Parathyroid adenoma (tissue), 2 donors: ENCODE measurements around the gene BBS9.

Experiments used
- H2AFZ ChIP-seq: fragments of 300-600 bp; sonication (generic); one replicate; pipeline ENCODE4 v1.7.0; 2017; ENCODE audit warnings: antibody characterized with exemption, mild to moderate bottlenecking
- H3K27ac ChIP-seq: fragments of 300-600 bp; sonication (generic); one replicate; pipeline ENCODE4 v1.7.0; 2017
- H3K27me3 ChIP-seq: fragments of 300-600 bp; sonication (generic); one replicate; pipeline ENCODE4 v1.7.0; 2017; ENCODE audit warnings: low read length; ENCODE audit not compliant: control insufficient read depth, insufficient read depth
- H3K36me3 ChIP-seq: fragments of 300-600 bp; sonication (generic); one replicate; pipeline ENCODE4 v1.7.0; 2017; ENCODE audit warnings: low read length; ENCODE audit not compliant: control insufficient read depth, insufficient read depth
- H3K4me1 ChIP-seq: fragments of 300-600 bp; sonication (generic); one replicate; pipeline ENCODE4 v1.7.0; 2017; ENCODE audit warnings: control low read depth
- H3K4me2 ChIP-seq: fragments of 300-600 bp; sonication (generic); one replicate; pipeline ENCODE4 v1.7.0; 2017; ENCODE audit warnings: low read length
- H3K4me3 ChIP-seq: fragments of 300-600 bp; sonication (generic); one replicate; pipeline ENCODE4 v1.7.0; 2017; ENCODE audit warnings: low read depth, low read length
- H3K79me2 ChIP-seq: fragments of 300-600 bp; sonication (generic); one replicate; pipeline ENCODE4 v1.7.0; 2017; ENCODE audit warnings: control low read depth
- H3K9ac ChIP-seq: fragments of 300-600 bp; sonication (generic); one replicate; pipeline ENCODE4 v1.7.0; 2017; ENCODE audit warnings: mild to moderate bottlenecking
- H3K9me3 ChIP-seq: fragments of 300-600 bp; sonication (generic); one replicate; pipeline ENCODE4 v1.7.0; 2017; ENCODE audit warnings: low read length; ENCODE audit not compliant: control insufficient read depth
- TF ChIP-seq, protein P1 (sequence below): fragments of 300-600 bp; sonication (generic); IDR thresholded peaks from one replicate; pipeline ENCODE4 v1.7.0; 2017; ENCODE audit warnings: antibody characterized with exemption, mild to moderate bottlenecking
- donor health status: primary hyperparathyroidism.

BBS9 gene

DNA sequence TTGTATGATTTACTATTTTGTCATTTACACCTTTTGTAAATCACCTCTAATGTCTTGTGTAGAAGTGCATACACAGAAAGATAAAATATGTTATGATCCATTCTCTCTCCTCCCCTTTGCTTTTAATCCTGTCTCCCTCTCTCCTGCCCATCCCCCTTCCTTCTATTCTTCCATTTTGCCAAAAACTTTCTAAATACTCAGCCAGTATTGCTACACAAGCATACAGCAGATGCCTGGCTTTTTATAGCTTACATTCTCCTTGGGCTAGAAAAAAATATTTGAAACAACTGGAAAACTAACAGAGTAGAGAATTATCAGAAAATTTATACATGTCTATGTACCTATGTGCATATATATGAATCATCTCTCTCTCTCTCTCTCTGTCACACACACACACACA, 467.3 kb downstream of the BBS9 start:
- no peaks in the 10 kb centered on the region for H3K9me3 ChIP-seq
- H3K4me3 ChIP-seq: no peak overlapping the region
- TF ChIP-seq, protein P1, sequence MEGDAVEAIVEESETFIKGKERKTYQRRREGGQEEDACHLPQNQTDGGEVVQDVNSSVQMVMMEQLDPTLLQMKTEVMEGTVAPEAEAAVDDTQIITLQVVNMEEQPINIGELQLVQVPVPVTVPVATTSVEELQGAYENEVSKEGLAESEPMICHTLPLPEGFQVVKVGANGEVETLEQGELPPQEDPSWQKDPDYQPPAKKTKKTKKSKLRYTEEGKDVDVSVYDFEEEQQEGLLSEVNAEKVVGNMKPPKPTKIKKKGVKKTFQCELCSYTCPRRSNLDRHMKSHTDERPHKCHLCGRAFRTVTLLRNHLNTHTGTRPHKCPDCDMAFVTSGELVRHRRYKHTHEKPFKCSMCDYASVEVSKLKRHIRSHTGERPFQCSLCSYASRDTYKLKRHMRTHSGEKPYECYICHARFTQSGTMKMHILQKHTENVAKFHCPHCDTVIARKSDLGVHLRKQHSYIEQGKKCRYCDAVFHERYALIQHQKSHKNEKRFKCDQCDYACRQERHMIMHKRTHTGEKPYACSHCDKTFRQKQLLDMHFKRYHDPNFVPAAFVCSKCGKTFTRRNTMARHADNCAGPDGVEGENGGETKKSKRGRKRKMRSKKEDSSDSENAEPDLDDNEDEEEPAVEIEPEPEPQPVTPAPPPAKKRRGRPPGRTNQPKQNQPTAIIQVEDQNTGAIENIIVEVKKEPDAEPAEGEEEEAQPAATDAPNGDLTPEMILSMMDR: no peak

DNA sequence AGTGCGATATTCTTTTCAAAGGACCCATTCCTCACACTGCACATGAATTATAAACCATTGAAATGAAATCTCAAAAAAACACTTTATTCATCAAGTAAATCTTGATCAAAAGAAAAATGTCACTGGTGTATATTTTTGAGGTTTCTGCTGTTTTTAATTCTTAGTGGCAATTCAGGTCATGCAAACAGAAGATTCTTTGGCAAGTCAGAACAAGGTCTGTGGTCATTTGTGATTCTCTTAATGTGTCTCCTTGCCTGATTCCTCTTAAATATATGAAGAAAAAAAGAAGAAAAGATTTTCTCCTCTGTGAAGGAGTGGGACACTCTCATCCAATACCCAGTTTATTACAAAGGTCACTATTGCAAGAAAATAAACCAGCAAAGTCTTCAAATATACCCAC, 467.8 kb downstream of the BBS9 start:
- Histone ChIP-seq H3K9ac (no peak overlapping the region), H3K27me3 (no peaks in the 10 kb centered on the region), H3K27ac (no peak overlapping the region), H3K4me1 (no peaks in the 10 kb centered on the region), H3K9me3 (no peaks in the 10 kb centered on the region), H3K79me2 (no peaks in the 10 kb centered on the region), H3K36me3 (no peaks in the 10 kb centered on the region), H3K4me3 (no peak overlapping the region), H3K4me2 (no peak overlapping the region), H2AFZ (no peak overlapping the region)
- TF ChIP-seq, protein P1: no peak

More for the DNA sequence above, 467.3 kb downstream of the BBS9 start:
- no peak overlapping the region for H3K9ac ChIP-seq
- no peak overlapping the region for H3K27ac ChIP-seq
- H2AFZ ChIP-seq: no peak overlapping the region
- no peak overlapping the region for H3K4me2 ChIP-seq
- no peaks in the 10 kb centered on the region for H3K79me2 ChIP-seq
- H3K36me3 ChIP-seq: no peaks in the 10 kb centered on the region
- no peaks in the 10 kb centered on the region for H3K4me1 ChIP-seq
- H3K27me3 ChIP-seq: no peaks in the 10 kb centered on the region

DNA sequence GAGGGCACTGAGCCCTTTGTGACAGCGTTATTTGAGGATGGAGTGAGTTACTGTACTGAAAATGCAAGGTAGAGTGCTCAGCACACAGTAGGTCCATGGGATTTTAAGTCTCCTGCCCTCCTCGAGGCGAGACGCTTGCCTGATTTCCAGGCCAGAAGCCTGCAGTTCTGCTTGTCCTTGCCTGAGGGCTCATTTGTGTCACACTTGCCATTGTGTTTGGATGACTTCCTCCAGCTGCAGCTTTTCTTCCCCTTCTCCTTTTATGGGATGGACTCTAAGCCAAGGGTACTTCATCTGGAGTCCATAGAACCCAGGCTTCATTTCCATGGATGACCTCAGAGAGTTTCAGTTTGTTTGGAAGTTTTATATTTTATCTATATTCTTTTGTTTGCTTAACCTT, 471.7 kb downstream of the BBS9 start:
- Histone ChIP-seq H3K4me3 (no peak overlapping the region), H3K79me2 (no peaks in the 10 kb centered on the region), H3K36me3 (no peaks in the 10 kb centered on the region), H3K9me3 (no peaks in the 10 kb centered on the region), H3K4me1 (no peaks in the 10 kb centered on the region), H3K4me2 (no peak overlapping the region), H3K27ac (no peak overlapping the region), H3K9ac (no peak overlapping the region), H2AFZ (no peak overlapping the region), H3K27me3 (no peaks in the 10 kb centered on the region)
- TF ChIP-seq, protein P1: no peak

DNA sequence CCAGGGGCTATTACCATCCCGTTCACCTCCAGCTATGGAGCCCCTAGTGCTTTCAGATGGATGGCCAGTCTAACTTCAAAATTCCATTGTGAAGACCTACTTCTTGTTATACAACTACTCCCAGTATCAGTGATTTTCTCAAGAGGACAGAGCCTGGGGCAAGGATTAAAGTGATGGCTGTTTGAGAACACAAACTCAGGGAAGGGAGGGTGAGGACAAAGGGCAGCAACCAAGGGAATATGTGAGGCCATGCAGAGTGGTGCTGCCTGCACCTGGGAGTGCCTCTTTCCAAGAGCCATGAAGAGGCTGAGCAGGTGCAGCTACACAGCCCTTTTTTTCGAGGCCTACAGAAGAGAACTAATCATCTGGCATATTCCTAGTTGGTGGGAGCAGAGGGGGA, 472.5 kb downstream of the BBS9 start:
- no peaks in the 10 kb centered on the region for H3K9me3 ChIP-seq
- H3K4me3 ChIP-seq: no peak overlapping the region
- H3K4me2 ChIP-seq: no peak overlapping the region
- no peak overlapping the region for H3K9ac ChIP-seq
- TF ChIP-seq, protein P1: no peak
- H3K27ac ChIP-seq: no peak overlapping the region
- no peaks in the 10 kb centered on the region for H3K36me3 ChIP-seq
- no peak overlapping the region for H2AFZ ChIP-seq
- no peaks in the 10 kb centered on the region for H3K27me3 ChIP-seq
- no peaks in the 10 kb centered on the region for H3K79me2 ChIP-seq
- no peaks in the 10 kb centered on the region for H3K4me1 ChIP-seq

DNA sequence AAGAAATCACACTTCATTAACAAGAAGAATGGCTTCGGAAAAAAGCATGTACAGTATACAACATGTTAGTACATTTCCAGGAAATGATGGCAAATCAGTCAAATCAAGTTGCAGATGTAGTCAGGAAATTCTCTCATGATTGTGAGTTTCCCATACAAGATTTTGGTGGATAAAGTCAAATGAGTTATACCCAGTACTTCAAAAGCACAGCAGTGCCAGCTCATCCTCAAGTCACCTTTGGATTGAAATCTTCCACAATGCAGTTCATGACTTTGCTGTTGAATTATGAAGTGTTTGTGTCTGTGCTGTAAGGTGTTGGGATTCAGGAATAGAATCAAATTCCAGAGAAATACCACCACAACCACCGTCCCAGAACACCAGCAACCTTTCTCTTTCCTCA, 474.7 kb downstream of the BBS9 start:
- no peak overlapping the region for H3K9ac ChIP-seq
- no peaks in the 10 kb centered on the region for H3K36me3 ChIP-seq
- no peak overlapping the region for H3K4me2 ChIP-seq
- H3K4me1 ChIP-seq: no peaks in the 10 kb centered on the region
- no peak overlapping the region for H2AFZ ChIP-seq
- H3K4me3 ChIP-seq: no peak overlapping the region
- H3K9me3 ChIP-seq: no peaks in the 10 kb centered on the region
- H3K27ac ChIP-seq: no peak overlapping the region
- H3K79me2 ChIP-seq: no peaks in the 10 kb centered on the region
- no peaks in the 10 kb centered on the region for H3K27me3 ChIP-seq
- TF ChIP-seq, protein P1: no peak
